Liver (tissue), 9 donors: ENCODE measurements around the gene ATAD3C. TPM values are rescaled to one million over a fixed set of nuclear protein-coding genes. Genes with fewer than 3 reads are reported as not detected.

Experiments
- DNase-seq: peaks from one replicate; pipeline ENCODE4 v3.0.0-alpha.2; 2017; ENCODE audit warnings: low spot score
- H3K27ac ChIP-seq, 2 donors: one replicate each; pipeline ENCODE4 v1.7.0; 2013; ENCODE audit warnings: inconsistent platforms in 2 of 2, low read length in 2 of 2, control low read depth in 1 of 2, low read depth in 1 of 2, mild to moderate bottlenecking in 1 of 2
- H3K27me3 ChIP-seq, 4 donors: one replicate each; pipeline versions ENCODE4 v1.6.1 to v1.7.0; 2013; ENCODE audit warnings: low read length in 3 of 4, inconsistent platforms in 1 of 4, mild to moderate bottlenecking in 1 of 4, moderate library complexity in 1 of 4; ENCODE audit not compliant: control insufficient read depth in 4 of 4, insufficient read depth in 4 of 4
- H3K36me3 ChIP-seq, 4 donors: one replicate each; pipeline versions ENCODE4 v1.6.1 to v1.7.0; 2013; ENCODE audit warnings: low read length in 3 of 4, mild to moderate bottlenecking in 3 of 4, low read depth in 1 of 4, moderate library complexity in 1 of 4; ENCODE audit not compliant: control insufficient read depth in 4 of 4, insufficient read depth in 3 of 4
- H3K4me1 ChIP-seq, 4 donors: one replicate each; pipeline versions ENCODE4 v1.6.1 to v1.7.0; 2013; ENCODE audit warnings: low read length in 3 of 4, mild to moderate bottlenecking in 3 of 4, moderate library complexity in 1 of 4; ENCODE audit not compliant: control insufficient read depth in 4 of 4, insufficient read depth in 4 of 4
- H3K4me3 ChIP-seq, 3 donors: one replicate each; pipeline versions ENCODE4 v1.6.1 to v1.7.0; 2013; ENCODE audit warnings: low read length in 3 of 3, control low read depth in 1 of 3, low read depth in 1 of 3, mild to moderate bottlenecking in 1 of 3
- H3K9ac ChIP-seq, 2 donors: one replicate each; pipeline ENCODE4 v1.7.0; 2013; ENCODE audit warnings: low read length in 2 of 2, mild to moderate bottlenecking in 2 of 2, moderate library complexity in 2 of 2, control low read depth in 1 of 2, low read depth in 1 of 2
- H3K9me3 ChIP-seq, 4 donors: one replicate each; pipeline versions ENCODE4 v1.6.1 to v1.7.0; 2013; ENCODE audit warnings: low read length in 3 of 4; ENCODE audit not compliant: control insufficient read depth in 4 of 4
- ATF3 ChIP-seq: IDR thresholded peaks from 2 replicates; pipeline ENCODE4 v1.6.1; 2016; ENCODE audit warnings: antibody characterized with exemption
- CTCF ChIP-seq: fragments of 150-350 bp; IDR thresholded peaks from 2 replicates; pipeline ENCODE4 v1.5.1; 2017; ENCODE audit warnings: improper control_type of control experiment, low read depth, low read length; ENCODE audit not compliant: missing input control
- EGR1 ChIP-seq, 2 donors: IDR thresholded peaks; 2 replicates each; pipeline ENCODE4 v1.6.1; 2016 to 2018; ENCODE audit warnings: antibody characterized with exemption in 2 of 2, low read depth in 2 of 2
- FOXA1 ChIP-seq: IDR thresholded peaks from 2 replicates; pipeline ENCODE4 v1.6.1; 2016; ENCODE audit warnings: antibody characterized with exemption
- FOXA2 ChIP-seq: IDR thresholded peaks from 2 replicates; pipeline ENCODE4 v1.6.1; 2016; ENCODE audit warnings: antibody characterized with exemption
- GABPA ChIP-seq, 2 donors: IDR thresholded peaks in 1 of 2; conservative IDR thresholded peaks in 1 of 2; 2 replicates each; pipeline ENCODE4 v1.6.1; 2016; ENCODE audit warnings: antibody characterized with exemption in 2 of 2, mild to moderate bottlenecking in 1 of 2, moderate library complexity in 1 of 2
- HNF4A ChIP-seq, 2 donors: conservative IDR thresholded peaks; 2 replicates each; pipeline ENCODE4 v1.6.1; 2016; ENCODE audit warnings: antibody characterized with exemption in 2 of 2, mild to moderate bottlenecking in 2 of 2
- HNF4G ChIP-seq: IDR thresholded peaks from 2 replicates; pipeline ENCODE4 v1.6.1; 2016; ENCODE audit warnings: antibody characterized with exemption
- JUND ChIP-seq, 2 donors: IDR thresholded peaks; 2 replicates each; pipeline ENCODE4 v1.6.1; 2016; ENCODE audit warnings: antibody characterized with exemption in 2 of 2
- MAX ChIP-seq: IDR thresholded peaks from 2 replicates; pipeline ENCODE4 v1.6.1; 2016; ENCODE audit warnings: antibody characterized with exemption
- NR2F2 ChIP-seq: IDR thresholded peaks from 2 replicates; pipeline ENCODE4 v1.6.1; 2016; ENCODE audit warnings: antibody characterized with exemption
- RAD21 ChIP-seq, 2 donors: IDR thresholded peaks; 2 replicates each; pipeline ENCODE4 v1.6.1; 2016; ENCODE audit warnings: antibody characterized with exemption in 2 of 2, mild to moderate bottlenecking in 2 of 2
- REST ChIP-seq: IDR thresholded peaks from 2 replicates; pipeline ENCODE4 v1.6.1; 2016; ENCODE audit warnings: antibody characterized with exemption, mild to moderate bottlenecking
- RXRA ChIP-seq, 2 donors: IDR thresholded peaks; 2 replicates each; pipeline ENCODE4 v1.6.1; 2017 to 2018; ENCODE audit warnings: antibody characterized with exemption in 2 of 2, mild to moderate bottlenecking in 1 of 2
- SP1 ChIP-seq: IDR thresholded peaks from 2 replicates; pipeline ENCODE4 v1.6.1; 2018; ENCODE audit warnings: antibody characterized with exemption, mild to moderate bottlenecking
- TAF1 ChIP-seq: conservative IDR thresholded peaks from 2 replicates; pipeline ENCODE4 v1.6.1; 2016; ENCODE audit warnings: antibody characterized with exemption, mild to moderate bottlenecking
- YY1 ChIP-seq: IDR thresholded peaks from 2 replicates; pipeline ENCODE4 v1.6.1; 2016; ENCODE audit warnings: antibody characterized with exemption, mild to moderate bottlenecking
- ZBTB33 ChIP-seq: IDR thresholded peaks from 2 replicates; pipeline ENCODE4 v1.6.1; 2016; ENCODE audit warnings: antibody characterized with exemption
- WGBS: extraction: QIAGEN DNeasy Blood & Tissue Kit; methylation state at CpG from one replicate; pipeline ENCODE4 v1.1.7; 2013; 5-methylcytosine and 5-hydroxymethylcytosine counted together
- polyA plus RNA-seq, 2 donors: library from polyadenylated mRNA; stranded (reverse) in 1 of 2; unstranded in 1 of 2; fragments of 200-250 nt in 1 of 2; fragments of >200 nt in 1 of 2; fragmentation: Nextera tagmentation in 1 of 2; extraction: Ambion mirVana in 1 of 2; gene quantifications; one replicate each; pipeline versions ENCODE4 v1.2.1 to v1.2.3, GENCODE V29; 2013 to 2015
- total RNA-seq, 2 donors: library from RNA; depleted of rRNA; stranded (reverse); fragments of >200 nt; gene quantifications; one replicate each; pipeline ENCODE4 v1.2.3, GENCODE V29; 2014
- donor health status: healthy.
- donor health status: healthy.
- donor health status: healthy.
- donor health status: healthy.
- donor health status: healthy.

Gene ATAD3C
- total and polyA plus RNA-seq, 4 donors = 0.19 to 4.8 (median 0.88) TPM

- TF ChIP-seq REST = peak; percentile 39
- TF ChIP-seq FOXA2 = no peak
- TF ChIP-seq NR2F2 = peak; percentile 95
- peak; percentile 84 for TF ChIP-seq MAX
- no peak for TF ChIP-seq TAF1
- TF ChIP-seq HNF4G = peak; percentile 79
- TF ChIP-seq RXRA (IDR thresholded peaks at IDR 0.05) = peak; percentile 45 to 71
- peak; percentile 40 to 65 for TF ChIP-seq RAD21 (IDR thresholded peaks at IDR 0.05)
- peak; percentile 91 to 99 for TF ChIP-seq GABPA (IDR thresholded peaks at IDR 0.05 in 1 of 2, conservative IDR thresholded peaks at IDR 0.05 in 1 of 2)
Measured at GRCh38 chr1:1406821-1407635, 42.5 kb upstream of the ATAD3C start, which contains the start of gene MRPL20 (continued).

GRCh38 chr1:1407636-1408318, 41.7 kb upstream of the ATAD3C start:
- peaks cover 5 to 40% (median 30%) of the 10 kb centered on the region in 4 donors for H3K4me1 ChIP-seq
- WGBS = 10% methylated on average over 41 of the region's 41 CpGs
- peaks cover 0 to 14% (median 8%) of the 10 kb centered on the region in 4 donors for H3K36me3 ChIP-seq
- peak overlapping the region; percentile 1 to 99 for H3K9ac ChIP-seq
- H3K4me3 ChIP-seq = peak overlapping the region; percentile 96 to 98 (median 98)
- no peaks in the 10 kb centered on the region for H3K9me3 ChIP-seq
- no peaks in the 10 kb centered on the region for H3K27me3 ChIP-seq
- TF ChIP-seq HNF4A (conservative IDR thresholded peaks at IDR 0.05) (no peak), GABPA (IDR thresholded peaks at IDR 0.05 in 1 of 2, conservative IDR thresholded peaks at IDR 0.05 in 1 of 2) (no peak), YY1 (no peak), RXRA (IDR thresholded peaks at IDR 0.05) (no peak), MAX (no peak), TAF1 (no peak), ATF3 (no peak), RAD21 (IDR thresholded peaks at IDR 0.05) (no peak), SP1 (no peak), ZBTB33 (no peak), HNF4G (no peak), NR2F2 (no peak), EGR1 (IDR thresholded peaks at IDR 0.05; ENCODE audit: low read depth in 2 of 2) (no peak), CTCF (no peak), REST (no peak), JUND (IDR thresholded peaks at IDR 0.05) (no peak), FOXA2 (no peak), FOXA1 (no peak)
- peak overlapping the region; percentile 70 to 90 for H3K27ac ChIP-seq
- DNase-seq = no peak
